ENCODE measurements around the gene SHOC2.

DNA sequence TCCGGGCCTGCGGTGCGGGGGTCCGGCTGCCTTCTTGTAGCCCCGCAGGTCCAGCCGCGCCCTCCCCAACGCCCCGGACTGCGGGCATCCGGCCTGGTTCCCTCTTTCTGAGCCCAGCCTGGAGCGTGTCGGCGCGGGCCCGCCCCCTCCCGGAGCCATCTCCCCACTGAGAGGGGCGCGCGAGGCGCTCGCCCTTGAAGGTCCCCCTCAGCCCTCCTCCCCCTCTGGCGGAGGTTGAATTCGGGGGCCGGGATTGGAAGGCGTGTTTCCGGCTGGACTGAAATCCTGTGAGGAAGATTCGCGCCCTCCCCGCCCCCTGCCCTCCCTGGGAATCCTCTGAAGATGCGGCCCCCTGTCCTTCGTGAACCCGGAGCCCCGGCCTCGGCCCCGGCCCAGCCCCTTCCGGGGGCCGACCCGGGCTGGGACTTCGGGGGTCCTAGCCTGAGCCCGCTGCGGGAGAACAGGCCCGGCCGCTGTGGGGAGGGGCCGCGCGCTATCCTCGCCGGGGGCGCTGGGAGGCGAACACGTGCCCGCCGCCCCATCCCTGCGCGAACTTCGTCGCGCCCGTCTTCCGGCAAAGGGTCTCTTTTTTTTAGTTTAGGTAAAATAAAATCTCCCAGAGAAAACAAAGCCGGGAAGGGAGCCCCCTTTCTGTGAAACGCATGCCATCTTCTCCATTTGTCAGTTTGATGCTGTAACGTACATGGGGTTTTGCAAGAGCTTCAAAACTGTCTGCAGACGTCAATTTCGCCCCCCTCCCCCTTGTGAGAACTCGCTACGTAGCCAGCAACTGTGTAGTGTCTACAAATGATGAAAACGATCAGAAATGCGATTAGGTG lies 47.0 kb upstream of the SHOC2 start:
- no peak for TF ChIP-seq SMARCC2 (IDR thresholded peaks at IDR 0.05)
- no peak for TF ChIP-seq ZNF747 (CRISPR knock-in tag; IDR thresholded peaks at IDR 0.05; ENCODE audit: borderline replicate concordance)
- TF ChIP-seq ZNF563 (CRISPR knock-in tag; IDR thresholded peaks at IDR 0.05) = peak; percentile 76; the same call in 1 of the 2 replicates
- TF ChIP-seq ZNF281 (CRISPR knock-in tag; IDR thresholded peaks at IDR 0.05; ENCODE audit: borderline replicate concordance) = no peak; the same call in 1 of the 2 replicates
- no peak for TF ChIP-seq FIP1L1 (IDR thresholded peaks at IDR 0.05; ENCODE audit: borderline replicate concordance, insufficient read depth, low read depth, low read length)
- TF ChIP-seq GPBP1L1 (CRISPR knock-in tag; IDR thresholded peaks at IDR 0.05) = no peak
- TF ChIP-seq ZFP41 (CRISPR knock-in tag; IDR thresholded peaks at IDR 0.05; ENCODE audit: borderline replicate concordance) = no peak; the same call in 1 of the 2 replicates
- peak; percentile 48 for TF ChIP-seq ASH2L (IDR thresholded peaks at IDR 0.05; ENCODE audit: insufficient read length, low read depth, low read length)
- TF ChIP-seq ATF6 (CRISPR knock-in tag; conservative IDR thresholded peaks at IDR 0.05) = no peak
- TF ChIP-seq, protein P1, sequence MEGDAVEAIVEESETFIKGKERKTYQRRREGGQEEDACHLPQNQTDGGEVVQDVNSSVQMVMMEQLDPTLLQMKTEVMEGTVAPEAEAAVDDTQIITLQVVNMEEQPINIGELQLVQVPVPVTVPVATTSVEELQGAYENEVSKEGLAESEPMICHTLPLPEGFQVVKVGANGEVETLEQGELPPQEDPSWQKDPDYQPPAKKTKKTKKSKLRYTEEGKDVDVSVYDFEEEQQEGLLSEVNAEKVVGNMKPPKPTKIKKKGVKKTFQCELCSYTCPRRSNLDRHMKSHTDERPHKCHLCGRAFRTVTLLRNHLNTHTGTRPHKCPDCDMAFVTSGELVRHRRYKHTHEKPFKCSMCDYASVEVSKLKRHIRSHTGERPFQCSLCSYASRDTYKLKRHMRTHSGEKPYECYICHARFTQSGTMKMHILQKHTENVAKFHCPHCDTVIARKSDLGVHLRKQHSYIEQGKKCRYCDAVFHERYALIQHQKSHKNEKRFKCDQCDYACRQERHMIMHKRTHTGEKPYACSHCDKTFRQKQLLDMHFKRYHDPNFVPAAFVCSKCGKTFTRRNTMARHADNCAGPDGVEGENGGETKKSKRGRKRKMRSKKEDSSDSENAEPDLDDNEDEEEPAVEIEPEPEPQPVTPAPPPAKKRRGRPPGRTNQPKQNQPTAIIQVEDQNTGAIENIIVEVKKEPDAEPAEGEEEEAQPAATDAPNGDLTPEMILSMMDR (CRISPR knock-in tag; IDR thresholded peaks at IDR 0.05) = peak; percentile 21
